GM19452 (cell line): ENCODE measurements around the gene KCNE3.
A peak's percentile ranks its signal among the peaks of the same experiment; 100 is the strongest.

Experiments
- ATAC-seq: cut with Tn5 transposase; IDR thresholded peaks from one replicate; pipeline ENCODE4 v1.9.1; 2021; ENCODE audit not compliant: unreplicated experiment

KCNE3 gene

DNA sequence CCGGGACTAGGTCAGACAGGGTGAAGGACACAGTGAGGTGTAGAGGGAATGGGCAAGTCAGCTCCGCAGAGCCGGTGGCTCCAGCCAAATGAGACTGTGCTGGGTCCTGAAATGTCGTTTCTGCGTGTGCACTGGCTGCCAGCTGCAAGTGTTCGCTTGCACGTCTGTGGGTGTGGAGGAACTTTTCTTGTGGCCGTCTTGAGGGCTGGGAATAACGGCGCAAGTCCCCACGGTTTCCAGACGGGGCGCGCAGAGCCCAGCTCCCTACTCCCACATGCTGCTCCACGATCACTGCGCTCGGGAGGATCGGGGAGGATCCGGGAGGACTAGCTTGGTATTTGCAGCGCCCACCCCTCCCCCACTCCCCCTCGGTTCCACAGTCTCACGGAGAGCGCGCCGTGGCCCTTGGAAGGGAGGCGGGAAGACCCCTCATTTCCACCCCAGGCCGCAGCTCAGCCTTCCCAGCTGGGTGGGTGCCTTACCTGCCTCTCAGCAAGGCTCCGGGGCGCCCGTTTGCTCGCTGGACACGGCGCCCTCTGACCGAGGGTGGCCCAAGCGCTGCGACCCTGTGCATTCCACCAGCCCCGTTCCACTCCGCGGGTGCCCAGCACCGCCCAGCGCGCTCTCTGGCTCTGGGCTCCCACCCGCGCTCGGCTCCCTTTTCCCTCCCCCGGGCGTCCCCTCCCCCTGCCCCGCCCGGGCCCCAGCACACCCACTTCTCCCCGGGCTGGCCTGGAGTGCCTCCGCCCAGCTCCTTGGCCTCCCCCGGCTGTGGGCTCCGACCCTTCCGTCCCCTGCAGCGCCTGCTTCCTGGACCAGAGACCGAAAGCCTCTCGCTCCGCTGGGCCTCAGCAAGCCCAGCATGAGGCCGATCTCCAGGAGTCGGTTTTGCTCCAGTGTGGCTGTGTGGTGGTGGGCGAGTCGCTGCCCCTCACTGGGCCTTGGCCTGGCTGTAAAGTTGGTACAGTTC, at the start of gene KCNE3:
TSS of gene KCNE3 (minus strand) at position 634 of the 970 bp plus-strand sequence. CDS start 9,986 bp downstream, outside the sequence.
- no peak for ATAC-seq

GRCh38 chr11:74507582-74507981, 40.2 kb upstream of the KCNE3 start:
- no peak for ATAC-seq

DNA sequence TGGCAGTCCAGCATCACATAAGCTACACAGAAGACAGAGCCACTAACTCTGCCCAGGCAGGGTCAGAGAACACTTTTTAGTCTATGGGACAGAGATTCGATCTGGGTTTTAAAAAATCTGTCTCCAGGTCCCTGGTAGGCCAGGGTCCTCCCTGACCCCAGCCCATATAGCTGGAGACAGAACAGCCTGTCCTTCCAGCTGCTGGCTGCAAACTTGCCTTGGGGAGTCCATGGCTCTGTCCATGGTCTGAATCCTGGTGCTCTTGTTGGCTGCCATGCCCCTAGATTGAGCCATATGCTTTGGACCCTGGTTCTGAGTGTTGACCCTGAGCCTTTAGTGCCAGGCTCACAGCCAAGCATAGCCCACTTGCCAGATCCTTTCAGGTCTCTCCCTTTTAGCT, 39.5 kb upstream of the KCNE3 start:
- ATAC-seq = no peak

GRCh38 chr11:74505911-74506310, 38.6 kb upstream of the KCNE3 start:
- no peak for ATAC-seq

DNA sequence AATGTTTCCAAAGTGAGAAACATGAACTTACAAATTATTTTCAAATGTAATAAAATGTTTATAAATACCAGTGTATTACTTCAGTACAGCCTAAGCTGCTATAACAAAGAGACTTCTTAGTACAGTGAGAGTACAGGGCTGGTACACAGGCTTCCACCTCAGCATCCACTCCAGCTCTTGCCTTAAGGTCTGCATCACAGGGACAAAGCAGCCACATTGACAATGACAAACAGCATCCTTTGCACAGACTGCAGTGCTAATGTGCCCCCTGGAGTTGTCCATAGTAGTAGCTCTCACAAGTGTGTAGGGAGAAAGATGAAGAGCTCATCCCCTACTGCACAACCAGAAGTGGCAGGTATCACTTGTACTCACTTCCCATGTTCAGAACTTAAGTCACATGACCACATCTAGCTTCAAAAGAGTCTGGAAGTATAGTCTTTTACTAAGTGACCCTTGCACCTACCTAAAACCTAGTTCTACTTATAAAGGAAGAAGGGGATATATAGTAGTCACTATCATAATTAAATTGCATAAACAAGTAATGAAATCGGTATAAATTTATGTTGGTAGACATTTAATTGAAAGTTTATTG, 36.8 kb upstream of the KCNE3 start:
- ATAC-seq = no peak

DNA sequence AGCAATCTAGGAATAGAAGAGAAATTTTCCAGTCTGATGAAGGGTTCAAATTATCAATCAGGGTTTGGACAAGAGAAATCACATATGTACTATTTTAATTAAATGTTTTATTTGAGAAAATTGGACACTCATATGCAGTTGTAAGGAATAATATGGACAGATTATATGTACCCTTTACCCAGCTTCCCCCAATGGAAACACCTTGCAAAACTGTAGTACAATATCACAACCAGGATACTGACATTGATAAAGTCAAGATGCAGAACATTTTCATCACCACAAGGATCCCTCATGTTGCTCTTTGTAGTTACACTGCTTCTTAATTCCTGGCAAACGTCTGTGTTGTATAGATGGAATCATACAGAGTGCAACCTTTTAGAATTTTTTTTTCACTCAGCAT, 27.6 kb upstream of the KCNE3 start:
- ATAC-seq = no peak

- no peak for ATAC-seq
Observed at GRCh38 chr11:74493791-74494630, 26.7 kb upstream of the KCNE3 start.

DNA sequence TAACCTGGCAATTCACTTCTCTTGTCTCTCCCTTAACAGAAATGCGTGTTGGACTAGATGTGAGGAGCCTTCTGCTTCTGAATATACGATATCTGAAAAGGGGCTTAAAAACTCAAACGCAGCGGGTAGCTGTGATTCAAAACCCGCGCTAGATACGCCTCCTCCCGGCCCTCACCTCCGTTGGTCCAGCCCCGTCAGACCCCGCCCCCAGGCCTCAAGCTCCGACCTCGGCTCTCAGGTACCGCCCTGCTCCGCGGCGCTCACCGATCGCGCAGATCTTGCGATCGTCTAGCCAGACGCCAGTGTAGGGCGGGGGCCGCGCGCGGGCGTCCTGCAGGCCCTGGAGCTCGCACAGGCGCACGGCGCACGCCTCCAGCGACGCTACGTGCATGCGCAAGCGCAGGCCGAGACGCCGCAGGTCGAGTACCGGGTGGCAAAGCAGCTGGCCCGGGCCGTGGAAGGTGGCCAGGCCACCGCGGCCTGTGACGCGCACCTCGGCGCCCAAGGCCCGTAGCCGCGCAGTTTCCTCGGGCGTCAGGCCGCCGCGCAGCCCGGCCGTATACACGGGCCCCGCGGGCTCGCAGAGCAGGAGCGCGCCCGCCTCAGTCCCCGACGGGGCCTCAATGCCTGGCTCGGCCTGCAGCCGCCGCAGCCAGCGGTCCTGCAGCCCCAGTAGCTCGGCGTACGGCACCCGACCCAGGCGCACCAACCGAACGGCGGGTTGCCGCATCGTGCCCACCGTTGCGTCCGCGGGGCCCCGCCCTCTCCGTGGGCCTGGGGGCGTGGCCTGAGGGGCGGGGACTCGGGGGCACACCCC, 25.8 kb upstream of the KCNE3 start, which contains the start of gene LIPT2:
TSS of gene LIPT2 (minus strand) at position 751 of the 817 bp plus-strand sequence. CDS start at position 730, 21 bp downstream.
- peak; percentile 97 for ATAC-seq

- no peak for ATAC-seq
Observed at GRCh38 chr11:74492084-74492483, 24.7 kb upstream of the KCNE3 start.

- no peak for ATAC-seq
Observed at GRCh38 chr11:74490941-74491340, 23.6 kb upstream of the KCNE3 start.

DNA sequence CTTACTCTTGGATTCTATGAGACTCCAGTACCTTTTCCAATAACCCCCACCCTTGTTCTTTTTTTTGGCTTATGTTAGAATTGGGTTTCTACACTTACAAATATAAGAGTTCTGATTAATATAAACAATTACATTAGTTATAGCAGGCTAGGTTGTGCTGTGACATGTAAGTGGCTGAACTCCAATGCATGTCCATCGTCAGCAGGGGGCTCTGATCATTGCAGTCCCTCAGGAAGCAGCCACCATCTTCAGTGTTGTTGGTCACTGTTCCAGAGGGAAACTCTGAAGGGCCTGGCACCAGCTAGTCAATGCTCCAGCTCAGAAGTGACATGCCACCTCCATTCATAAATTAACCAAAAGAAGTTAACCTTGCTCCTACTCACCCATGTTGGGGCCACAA, 20.5 kb upstream of the KCNE3 start:
- ATAC-seq = no peak

- no peak for ATAC-seq
Observed at GRCh38 chr11:74485868-74486267, 18.5 kb upstream of the KCNE3 start.

DNA sequence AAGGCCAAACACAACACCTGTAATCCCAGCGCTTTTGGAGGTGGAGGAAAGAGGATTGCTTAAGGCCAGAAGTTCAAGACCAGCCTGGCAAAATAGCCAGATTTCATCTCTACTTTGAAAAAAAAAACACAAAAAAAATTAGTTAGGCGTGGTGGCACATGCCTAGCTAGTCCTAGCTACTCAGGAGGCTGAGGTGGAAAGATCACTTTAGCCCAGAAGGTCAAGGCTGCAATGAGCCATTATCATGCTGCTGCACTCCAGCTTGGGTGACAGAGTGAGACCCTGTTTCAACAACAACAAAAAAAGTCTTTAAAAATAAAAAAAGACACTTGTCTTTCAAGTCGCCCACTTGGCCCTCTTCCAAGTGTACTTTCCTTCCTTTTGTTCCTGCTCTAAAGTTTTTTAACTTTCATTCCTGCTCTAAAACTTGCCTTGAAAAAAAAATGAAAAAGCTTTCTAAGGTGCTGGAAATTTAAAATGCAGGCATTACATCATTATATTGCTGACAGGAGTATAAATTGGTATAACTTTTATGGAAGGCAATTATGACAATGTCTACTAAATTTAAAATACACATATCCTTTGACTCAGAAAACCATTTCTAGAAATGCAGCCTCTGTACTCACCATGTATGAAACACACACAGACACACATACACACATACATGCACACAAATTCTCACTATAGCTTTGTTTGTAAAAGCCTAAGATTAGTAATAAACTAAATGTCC, 13.5 kb upstream of the KCNE3 start:
- ATAC-seq = no peak

DNA sequence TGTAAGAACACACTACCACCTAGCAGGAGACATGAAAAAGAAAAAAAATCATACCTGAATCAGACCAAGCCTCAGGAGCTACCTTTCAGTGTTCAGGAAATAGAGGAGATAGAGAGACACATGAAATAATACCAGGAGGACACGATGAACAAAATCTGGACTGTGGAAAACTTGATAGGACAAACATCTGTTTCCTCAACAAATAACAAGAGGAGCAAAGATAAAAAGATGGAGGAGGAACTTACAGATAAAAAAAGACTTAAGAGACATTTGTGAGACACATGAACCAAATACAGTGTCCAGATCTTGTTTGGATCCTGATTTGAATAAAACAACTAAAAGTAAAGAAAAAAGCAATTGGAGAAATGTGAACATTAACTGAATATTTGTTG, 12.4 kb upstream of the KCNE3 start:
- no peak for ATAC-seq

- no peak for ATAC-seq
Observed at GRCh38 chr11:74478877-74479731, 11.8 kb upstream of the KCNE3 start.

GRCh38 chr11:74476536-74476935, 9.2 kb upstream of the KCNE3 start:
- ATAC-seq = no peak

GRCh38 chr11:74474316-74474715, 7.0 kb upstream of the KCNE3 start:
- ATAC-seq = no peak

GRCh38 chr11:74473382-74474173, 6.2 kb upstream of the KCNE3 start:
- ATAC-seq = no peak
